Measurements from ENCODE around the gene KCNJ14.
"Not testable (repeated sequence)": the region's sequence is repeated elsewhere in the genome, so short reads cannot be mapped to it uniquely, and the experiment has no call there.

The KCNJ14 gene

DNA sequence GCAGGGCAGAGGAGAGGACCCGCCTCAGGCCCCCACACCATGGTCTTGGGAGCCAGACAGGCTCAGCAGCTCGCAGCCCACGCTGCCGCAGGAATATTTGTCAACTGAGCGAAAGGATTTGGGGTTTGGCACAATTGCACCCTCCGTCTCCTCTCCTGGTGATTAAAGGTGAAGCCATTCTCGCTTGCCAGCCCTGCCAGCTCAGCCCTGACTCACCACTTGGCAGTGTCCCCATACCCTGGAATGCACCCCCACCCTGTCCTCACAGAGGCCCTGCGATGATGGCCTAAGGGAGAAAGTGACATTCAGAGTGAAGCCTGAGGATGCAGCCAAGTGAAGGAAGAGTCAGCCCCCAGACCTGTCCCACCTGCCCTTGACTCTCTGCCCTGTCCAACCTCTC is 32.6 kb downstream of the KCNJ14 start:
- no peak for DNase-seq (ENCODE audit: low read depth, low spot score)

DNA sequence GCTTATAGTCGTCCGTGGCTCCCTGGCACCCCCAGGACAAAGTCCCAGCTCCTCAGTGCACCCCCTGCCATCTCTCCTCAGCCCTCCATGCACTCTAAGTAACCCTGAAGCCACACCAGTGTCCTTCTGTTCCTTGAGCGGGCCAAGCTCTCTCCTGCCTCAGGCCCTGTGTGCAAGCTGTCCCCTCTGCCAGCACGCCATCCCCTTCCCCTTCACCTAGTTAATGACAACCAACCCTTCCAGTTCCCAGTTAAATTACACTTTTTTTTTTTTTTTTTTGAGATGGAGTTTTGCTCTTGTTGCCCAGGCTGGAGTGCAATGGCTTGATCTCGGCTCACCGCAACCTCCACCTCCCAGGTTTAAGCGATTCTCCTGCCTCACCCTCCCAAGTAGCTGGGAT is 33.1 kb downstream of the KCNJ14 start:
- DNase-seq (ENCODE audit: low read depth, low spot score) = not testable (repeated sequence)

DNA sequence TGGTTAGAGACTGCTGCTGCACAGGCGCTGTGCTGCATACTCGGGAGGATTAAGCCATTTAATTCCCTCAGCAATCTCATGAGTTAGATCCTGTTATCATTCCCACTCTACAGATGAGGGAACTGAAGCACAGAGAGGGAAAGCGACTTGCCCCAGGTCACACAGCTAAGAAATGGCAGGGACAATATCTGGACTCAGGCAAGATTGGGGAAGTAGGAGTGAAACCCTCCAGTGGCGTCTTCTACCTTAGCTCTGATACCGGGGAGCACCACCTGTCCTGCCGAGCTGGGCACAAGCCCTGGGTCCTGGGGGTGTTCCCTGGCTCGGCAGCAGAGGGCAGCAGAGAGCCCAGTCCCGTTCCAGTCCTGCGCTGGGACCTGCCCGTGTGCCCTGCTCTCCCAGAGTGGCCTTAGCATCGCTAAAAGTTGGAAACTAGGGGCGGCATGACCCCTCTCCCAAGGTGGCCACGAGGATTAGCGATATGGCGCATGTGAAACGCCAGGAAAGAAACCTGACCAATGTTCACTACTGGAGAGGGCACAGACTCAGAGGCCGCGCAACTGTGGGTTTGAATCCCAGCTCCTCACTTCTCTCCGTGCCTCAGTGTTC is 34.3 kb downstream of the KCNJ14 start:
- DNase-seq (ENCODE audit: low read depth, low spot score) = no peak

DNA sequence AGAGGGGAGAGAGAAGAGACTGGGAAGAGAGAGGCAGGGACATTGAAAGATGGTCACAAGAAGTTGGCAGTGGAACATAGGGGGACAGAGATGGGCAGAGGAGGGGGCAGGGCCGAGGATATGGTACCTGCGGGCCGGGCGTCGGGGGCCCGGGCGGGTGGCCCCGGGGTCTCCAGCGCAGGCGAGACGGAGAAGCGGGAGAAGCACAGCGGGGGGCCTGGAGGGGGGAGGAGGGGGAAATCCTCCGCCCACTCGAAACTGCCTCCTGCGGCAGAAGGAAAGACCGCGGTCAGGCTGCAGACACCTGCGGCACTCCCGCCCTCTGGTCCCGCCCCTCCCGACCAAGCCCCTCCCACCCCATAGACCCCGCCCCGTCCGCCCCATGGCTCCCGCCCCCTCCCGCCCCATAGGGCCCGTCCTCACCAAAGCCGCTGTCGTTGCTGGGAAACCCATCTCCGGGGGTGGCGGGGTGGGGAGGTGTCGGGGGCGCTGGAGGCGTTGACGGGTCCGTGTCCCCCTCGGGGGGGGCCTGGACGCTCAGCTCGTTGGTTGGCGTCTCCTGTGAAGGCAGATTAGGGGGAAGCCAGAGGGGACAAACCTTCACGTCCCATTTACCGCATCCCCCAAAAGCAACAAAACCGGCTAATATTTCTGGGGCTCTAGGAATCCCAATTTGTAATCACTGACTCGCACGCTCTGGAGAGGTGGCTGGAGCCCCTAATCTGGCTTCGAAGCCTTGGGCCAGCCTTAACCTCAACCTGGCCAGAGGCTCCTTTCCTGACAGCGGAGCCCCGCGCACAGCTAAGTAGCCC is 35.8 kb downstream of the KCNJ14 start:
- DNase-seq (ENCODE audit: low read depth, low spot score) = no peak

DNA sequence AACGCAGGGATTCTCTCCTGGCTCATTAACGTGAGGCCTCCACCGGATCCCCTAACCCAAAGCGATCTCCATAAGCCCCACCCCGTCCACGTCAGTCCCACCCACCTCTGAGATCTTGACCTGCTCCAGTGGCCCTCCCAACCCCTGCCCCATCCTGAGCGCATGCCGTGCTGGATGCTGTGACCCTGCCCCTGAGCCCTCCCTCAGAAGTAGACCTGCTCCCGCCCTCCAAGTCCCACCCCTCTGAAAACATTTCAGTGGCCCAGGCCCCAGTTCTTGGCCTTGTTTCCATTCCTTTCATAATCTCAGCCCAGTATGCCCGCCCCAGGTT is 36.4 kb downstream of the KCNJ14 start:
- DNase-seq (ENCODE audit: low read depth, low spot score) = no peak

DNA sequence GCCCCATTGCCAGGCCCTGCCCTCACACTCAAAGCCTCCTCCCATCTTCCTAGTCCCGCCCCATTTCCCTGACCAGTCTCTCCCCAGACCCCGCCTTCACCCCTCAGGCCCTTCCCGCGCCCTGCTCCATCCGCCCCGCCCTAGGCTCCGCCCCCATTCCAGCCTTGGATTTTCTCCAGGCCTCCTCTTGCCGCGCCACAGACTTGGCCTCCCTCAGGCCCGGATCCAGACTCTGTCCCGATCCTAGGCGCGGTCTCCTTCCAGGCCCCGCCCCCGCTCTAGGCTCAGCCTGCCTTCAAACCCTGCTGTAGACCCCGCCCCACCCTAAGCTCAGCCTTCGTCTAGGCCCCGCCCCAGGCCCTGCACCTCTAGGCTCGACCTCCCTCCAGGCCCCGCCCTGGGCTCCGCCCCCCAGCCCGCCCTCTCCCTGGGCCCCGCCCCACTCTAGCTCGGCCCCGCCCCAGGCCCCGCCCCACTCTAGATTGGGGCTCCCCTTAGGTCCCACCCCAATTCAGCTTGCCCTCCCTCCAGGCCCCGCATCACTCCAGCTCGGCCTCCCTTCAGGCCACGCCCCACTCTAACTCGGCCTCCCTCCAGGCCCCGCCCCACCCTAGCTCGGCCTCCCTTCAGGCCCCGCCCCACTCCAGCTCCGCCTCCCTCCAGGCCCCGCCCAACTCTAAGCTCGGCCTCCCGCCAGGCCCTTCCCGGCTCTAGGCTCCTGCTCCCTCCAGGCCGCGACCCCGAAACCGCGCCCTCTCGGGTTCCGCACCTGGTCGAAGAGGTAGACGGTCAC is 37.7 kb downstream of the KCNJ14 start:
- DNase-seq (ENCODE audit: low read depth, low spot score) = peak; percentile 87

DNA sequence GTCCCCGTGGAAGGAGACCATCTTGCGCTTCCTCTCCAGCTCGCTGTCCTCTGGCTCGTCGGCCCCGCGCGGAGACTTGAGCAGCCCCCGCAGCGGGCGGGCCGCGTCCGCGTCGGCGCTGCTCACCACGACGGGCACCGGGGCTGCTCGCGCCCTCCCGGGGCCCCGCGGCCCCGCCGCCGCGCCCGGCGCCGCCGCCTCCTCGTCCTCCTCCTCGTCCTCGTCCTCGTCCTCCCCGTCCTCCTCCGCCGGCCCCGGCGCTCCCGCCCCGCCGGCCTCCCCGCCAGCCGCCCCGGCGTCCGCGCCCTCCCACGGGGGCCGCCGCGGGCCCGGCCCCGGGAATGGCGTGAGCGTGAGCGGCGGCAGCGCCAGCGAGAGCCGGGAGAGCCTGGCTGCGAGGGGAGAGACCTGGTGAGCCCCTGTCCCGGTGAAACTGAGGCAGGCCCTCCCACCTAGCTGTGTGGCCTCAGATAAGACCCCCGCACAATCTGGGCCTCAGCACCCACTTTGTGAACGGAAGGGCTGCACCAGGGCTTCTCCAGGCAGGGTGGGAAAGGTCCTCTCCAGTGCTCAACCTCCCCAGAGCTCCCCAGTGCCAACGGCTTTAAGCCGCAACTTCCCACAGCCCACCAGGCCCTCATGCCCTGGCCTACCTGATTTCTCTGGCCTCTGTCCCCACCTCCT is 38.5 kb downstream of the KCNJ14 start:
- no peak for DNase-seq (ENCODE audit: low read depth, low spot score)

DNA sequence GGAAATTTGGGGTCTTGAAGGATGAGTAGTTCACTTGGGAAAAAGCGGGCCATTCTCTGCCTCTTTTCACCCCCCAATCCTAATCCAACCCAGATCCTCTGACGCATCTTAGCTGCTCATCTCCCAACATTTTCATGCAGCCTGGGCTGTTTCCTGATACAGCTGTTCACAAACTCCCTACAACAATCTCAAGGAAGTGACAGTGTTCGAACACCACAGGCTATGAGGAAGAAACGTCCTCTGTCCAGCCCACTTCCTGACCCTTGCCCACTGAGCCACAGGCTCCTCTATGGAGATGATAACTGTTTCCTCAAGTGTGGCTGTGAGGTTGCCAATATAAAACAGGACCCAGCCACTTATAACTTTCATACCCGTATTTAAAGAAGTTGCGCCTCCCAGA is 40.0 kb downstream of the KCNJ14 start:
- no peak for DNase-seq (ENCODE audit: low read depth, low spot score)

DNA sequence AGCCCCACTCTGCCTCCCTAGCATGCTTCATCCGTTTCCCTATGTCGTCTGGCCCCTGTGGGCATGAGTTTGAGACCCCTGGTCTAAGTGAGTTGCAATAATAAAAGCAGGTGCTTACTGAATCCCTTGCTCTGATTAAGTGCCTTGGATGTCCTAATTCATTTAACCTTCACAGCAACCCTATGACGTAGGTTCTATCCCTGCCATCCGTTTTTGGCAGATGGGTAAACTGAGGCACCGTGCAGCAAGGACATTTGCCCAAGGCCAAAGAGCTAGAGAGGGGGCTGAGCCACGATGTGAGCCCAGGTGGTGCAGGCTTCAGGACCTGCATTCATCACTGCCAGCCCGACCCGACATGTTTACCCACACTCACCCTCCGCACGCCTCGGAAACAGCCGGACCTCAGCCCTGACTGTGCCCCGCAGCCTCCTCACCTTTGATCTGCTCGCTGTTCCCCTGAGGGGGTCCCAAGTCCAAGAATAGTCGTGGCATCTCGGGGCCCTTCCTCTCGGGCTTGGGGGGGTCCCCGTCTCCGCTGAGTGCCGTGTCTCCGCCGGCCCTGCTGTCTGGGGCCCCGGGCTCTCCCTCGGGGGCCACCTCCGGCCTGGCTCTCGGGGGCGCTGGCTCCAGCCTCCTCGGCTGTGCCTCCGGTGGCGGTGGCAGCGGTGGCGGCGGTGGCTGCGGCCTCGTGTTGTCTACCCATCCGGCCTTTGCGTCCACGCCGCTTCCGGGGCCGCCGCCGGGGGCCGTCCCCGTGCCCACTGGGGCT is 41.8 kb downstream of the KCNJ14 start:
- no peak for DNase-seq (ENCODE audit: low read depth, low spot score)

DNA sequence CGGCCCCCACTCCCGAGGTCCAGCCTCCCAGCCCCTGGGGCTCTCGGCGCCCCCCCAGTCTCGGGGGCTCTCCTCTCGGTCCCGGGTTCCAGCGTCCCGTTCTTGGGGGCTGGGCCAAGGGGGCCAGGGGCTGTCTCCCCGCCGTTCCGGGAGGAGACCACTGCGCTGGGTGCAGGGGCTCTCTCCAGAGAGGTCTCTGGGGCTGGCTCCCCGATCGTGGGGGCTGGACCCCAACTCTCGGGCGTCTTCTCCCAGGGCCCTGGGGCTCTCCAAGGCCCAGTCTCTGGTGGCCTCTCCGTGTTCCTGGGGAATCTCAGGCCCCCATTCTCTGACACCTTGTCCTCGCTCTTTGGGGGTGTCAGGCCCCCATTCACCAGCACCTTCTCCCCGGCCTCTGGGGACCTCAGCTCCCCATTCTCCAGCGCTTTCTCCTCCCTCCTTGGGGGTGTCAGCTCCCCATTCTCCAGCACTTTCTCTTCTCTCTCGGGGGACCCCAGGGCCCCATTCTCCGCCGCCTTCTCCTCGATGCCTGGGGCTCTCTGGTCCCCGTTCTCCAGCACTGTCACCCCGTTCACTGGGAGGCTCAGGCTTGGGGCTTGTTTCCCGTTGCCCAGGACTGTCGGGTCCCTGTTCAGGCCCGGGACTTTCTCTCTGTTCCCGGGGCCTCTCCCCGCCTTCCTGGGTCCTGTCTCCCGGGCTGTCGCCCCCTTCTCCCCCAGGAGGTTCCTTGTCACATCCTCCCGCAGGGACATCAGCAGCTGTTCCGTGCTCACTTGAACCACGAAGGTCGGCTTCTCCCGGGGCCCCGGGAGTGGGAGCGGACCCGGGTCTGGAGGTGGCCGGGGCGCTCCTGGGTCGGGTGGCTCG is 42.6 kb downstream of the KCNJ14 start:
- no peak for DNase-seq (ENCODE audit: low read depth, low spot score)

DNA sequence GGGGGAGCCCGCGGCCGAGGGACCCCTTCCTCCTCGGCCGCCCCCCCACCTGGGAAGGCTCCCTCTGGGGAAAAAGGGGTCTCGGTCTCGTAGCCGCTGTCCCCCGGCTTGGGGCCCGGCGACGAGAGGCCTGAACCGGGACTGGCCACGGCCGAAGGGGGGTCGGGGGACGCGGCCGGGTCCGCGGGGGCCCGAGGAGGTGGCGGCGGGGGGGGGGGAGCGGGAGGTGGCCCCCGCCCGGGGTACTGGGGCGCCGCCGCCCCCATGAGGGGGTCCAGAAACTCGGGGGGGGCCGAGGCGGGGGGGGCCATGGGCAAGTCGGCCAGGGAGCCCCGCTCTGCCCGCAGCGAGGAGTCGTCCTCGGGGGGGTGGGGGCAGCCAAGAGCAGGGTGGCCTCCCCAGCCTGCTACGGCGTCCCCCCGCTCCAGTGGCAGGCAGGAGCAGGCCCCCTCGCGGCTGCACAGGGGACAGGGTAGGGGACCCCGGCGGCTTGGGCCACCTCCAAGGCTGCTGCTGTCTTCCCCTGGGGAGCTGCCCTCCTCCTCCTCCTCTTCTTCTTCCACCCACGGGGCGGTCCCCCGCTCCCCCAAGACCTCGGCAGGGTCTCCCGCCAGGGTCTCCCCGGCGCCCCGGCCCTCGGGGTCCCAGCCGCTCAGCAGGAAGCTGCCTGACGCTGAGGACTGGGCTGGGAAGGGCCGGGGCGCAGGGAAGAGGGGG is 43.4 kb downstream of the KCNJ14 start:
- DNase-seq (ENCODE audit: low read depth, low spot score) = no peak

DNA sequence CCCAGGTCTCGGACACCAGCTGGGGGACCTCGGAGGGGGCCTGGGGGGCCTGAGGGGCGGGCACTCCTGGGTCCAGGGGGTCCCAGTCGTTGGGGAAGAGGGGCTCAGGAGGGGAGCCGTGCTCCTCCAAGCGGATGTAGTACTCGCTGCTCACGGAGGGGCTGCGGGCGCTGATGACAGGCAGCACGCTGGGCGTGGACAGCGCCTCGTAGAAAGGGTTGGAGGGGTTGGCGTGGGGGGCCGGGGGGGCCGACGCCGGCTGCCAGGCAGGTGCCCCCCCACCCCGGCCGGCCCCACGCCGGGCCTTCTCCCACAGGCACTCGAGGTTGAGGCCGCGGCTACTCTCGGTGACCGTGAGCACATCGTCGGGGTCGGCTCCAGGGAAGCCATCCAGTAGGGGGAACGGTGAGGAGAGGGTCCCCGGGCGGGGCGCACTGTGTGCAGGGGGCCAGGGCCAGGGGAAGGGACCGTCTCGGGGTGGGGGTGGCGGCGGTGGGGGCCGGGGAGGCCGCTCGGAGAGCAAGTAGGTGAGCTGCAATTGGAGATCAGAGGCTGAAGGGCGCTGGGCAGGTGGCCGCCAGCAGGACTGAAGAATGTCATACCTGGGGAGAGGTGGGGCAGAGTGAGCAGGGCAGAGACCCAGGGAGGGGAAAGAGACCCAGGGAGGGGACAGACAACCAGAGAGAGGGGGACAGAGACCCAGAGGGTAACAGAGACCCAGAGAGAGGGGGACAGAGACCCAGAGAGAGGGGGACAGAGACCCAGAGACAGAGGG is 44.1 kb downstream of the KCNJ14 start:
- DNase-seq (ENCODE audit: low read depth, low spot score) = no peak

DNA sequence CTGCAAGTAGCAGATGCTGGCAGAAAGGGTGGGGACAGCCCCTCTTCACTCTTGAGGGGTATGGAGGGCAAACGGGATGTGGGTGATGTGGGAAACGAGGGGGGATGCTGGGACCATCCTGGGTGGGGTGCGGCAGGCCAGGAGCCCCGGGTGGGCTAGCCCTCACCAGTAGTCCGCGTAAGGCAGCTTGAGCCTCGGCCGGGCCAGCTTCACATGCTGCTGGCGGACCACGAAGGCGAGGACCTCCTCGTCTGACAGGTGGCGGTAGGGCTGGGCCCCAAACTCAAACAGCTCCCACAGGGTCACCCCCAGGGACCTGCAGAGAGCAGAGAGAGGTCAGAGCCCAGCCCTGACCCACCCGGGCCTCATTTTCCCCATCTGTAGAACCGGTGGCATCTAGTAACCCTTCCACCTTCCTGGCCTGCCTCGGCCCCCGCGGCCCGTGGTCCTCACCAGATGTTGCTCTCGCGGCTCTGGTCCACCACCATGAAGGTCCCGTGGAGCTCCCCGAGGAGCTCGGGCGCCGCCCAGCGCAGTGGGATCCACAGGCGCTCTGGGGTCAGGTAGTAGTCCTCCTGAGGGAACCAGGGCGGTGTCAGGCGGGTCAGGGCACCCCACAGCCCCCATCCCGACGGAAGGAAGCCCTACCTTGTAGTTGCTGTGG is 45.6 kb downstream of the KCNJ14 start:
- DNase-seq (ENCODE audit: low read depth, low spot score) = no peak

DNA sequence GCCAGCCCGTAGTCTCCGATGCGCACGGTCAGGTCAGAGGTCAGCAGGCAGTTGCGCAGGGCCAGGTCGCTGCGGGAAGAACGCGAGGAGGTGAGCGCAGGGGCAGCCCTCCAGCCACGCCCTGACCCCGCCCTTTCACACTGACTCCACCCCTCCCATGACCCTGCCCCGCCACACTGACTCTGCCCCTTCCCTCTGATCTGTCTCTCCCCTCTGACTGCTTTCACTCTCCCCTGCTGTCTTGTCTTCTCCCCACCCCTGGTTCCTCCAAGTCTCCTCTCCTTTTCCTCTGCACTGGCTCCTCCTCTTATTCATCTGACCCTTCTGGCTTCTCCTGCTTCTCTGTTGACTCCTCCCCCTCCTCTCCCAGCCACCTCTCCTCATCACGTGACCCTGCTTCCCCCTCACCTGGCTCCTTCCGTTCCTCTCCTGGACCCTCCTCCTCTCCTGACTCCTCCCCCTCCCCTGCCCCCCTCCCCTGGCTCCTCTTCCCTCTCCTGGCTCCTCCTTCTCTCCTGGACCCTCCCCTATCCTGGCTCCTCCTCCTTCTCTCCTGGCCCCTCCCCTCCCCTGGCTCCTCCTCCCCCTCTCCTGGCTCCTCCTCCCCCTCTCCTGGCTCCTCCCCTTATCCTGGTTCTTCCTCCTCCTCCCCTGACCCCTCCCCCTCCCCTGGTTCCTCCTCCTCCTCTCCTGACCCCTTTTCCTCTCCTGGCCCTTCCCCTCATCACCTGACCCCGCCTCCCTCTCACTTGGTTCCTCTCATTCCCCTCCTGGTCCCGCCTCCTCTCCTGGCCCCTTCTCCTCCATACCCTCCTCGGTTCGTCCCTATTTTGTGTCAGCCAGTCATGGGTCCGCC is 46.3 kb downstream of the KCNJ14 start:
- DNase-seq (ENCODE audit: low read depth, low spot score) = no peak

DNA sequence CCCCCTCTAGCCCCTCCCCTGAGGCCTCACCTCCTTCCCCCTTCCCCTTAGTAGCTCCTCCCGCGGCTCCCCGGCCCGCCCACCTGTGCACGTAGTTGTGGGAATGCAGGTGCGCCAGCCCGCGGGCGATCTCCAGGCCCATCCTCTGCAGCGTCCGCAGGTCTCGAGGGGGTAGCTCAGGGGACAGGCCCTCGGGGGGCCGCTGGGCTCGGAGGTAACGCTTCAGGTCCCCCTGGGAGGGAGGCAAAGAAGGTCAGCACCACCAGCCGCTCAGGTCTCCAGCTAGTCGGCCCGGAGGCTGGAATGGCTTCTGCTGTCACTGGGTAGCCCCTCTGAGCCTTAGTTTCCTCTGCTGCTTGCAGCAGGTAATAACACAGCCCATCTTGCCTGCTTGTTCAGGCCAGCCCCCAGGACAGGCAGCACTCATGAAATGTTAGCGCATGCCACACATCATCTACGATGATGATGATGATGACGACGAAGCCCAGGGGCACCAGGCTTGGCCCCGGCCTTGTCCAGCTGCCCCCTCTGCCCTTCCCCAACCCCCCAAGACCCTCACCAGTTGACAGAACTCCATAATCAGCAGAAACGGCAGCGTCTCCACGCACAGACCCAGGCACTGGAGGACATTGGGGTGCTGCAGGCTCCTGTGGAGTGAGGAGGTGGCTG is 47.1 kb downstream of the KCNJ14 start:
- no peak for DNase-seq (ENCODE audit: low read depth, low spot score)

DNA sequence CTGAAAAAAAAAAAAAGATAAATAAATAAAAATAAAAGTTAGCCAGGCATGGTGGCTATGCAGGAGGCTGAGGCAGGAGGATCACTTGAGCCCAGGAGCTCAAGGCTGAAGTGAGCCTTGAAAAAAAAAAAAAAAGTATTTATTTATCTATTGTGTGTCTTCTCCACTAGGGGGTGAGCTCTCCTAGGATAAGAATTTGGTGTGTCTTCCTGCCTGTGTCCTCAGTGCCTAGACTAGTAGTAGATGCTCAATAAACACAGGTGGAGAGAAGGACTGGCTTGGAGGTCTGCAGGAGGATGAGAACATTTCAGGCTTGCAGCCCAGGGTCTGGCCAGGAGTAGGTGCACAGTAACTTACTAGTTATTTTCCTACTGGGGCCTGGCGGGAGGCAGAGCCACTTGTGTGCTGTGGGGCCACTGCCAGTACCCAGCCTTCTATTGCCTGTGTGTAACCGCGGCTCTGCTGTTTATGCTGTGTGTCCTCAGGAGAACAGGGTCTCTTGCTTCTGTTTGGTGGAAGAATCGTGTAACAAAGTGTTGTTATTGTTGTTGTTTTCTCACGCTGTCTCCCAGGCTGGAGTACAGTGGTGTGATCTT is 50.9 kb downstream of the KCNJ14 start:
- no peak for DNase-seq (ENCODE audit: low read depth, low spot score)
